ENCODE measurements around the gene KNOP1. TPM values are rescaled to one million over a fixed set of nuclear protein-coding genes. Genes with fewer than 3 reads are reported as not detected.

KNOP1 gene
- total RNA-seq, 4 donors from 2014 or later = 4.1 to 9.2 (median 5.5) TPM

- DNase-seq = no peak
- H3K36me3 ChIP-seq = peaks cover 0 to 24% of the 10 kb centered on the region in 2 donors
Measured at GRCh38 chr16:19706846-19707245, 11.2 kb downstream of the KNOP1 start.

GRCh38 chr16:19705843-19706242, 12.2 kb downstream of the KNOP1 start:
- peaks cover 0 to 34% of the 10 kb centered on the region in 2 donors for H3K36me3 ChIP-seq
- in situ Hi-C loops (cut with MboI; ENCODE audit: low sequenced_read_pairs in 4 of 4) (loop anchor here in 2 of 4 donors (10.0 kb wide), 2 partner anchors 169 to 179 kb away; partner anchors contain the start of gene GPRC5B (in 1 of the 2)), intact Hi-C loops (cut with DNase I; ENCODE audit: low total_unique reads) (no loop called here)

More at GRCh38 chr16:19706846-19707245, 11.2 kb downstream of the KNOP1 start:
- Histone ChIP-seq H3K4me1 (peaks cover 8 to 28% of the 10 kb centered on the region in 2 donors), H3K27me3 (no peaks in the 10 kb centered on the region), H3K4me3 (no peak overlapping the region), H3K27ac (peak overlapping the region; percentile 66 to 86 (median 82)), H3K9me3 (no peaks in the 10 kb centered on the region)
- in situ Hi-C loops (cut with MboI; ENCODE audit: low sequenced_read_pairs in 4 of 4) = loop anchor here in 2 of 4 donors (10.0 kb wide), 2 partner anchors 168 to 178 kb away; partner anchors contain the start of gene GPRC5B (in 1 of the 2)
- no peak for TF ChIP-seq POLR2A (IDR thresholded peaks at IDR 0.05)
- ATAC-seq = no peak
- intact Hi-C loops (cut with DNase I; ENCODE audit: low total_unique reads) = no loop called here

GRCh38 chr16:19705146-19705501, 12.9 kb downstream of the KNOP1 start:
- H3K9me3 ChIP-seq = no peaks in the 10 kb centered on the region
- TF ChIP-seq POLR2A (IDR thresholded peaks at IDR 0.05) (no peak), CTCF (IDR thresholded peaks at IDR 0.05 in 4 of 5, conservative IDR thresholded peaks at IDR 0.05 in 1 of 5) (no peak)
- peaks cover 8 to 40% of the 10 kb centered on the region in 2 donors for H3K4me1 ChIP-seq
- intact Hi-C loops (cut with DNase I; ENCODE audit: low total_unique reads) (no loop called here), in situ Hi-C loops (cut with MboI; ENCODE audit: low sequenced_read_pairs in 4 of 4) (loop anchor here in 2 of 4 donors (10.0 kb wide), 2 partner anchors 170 to 180 kb away; partner anchors contain the start of gene GPRC5B (in 1 of the 2))
- H3K4me3 ChIP-seq = no peak overlapping the region
- peak overlapping the region; percentile 66 to 86 (median 82) for H3K27ac ChIP-seq
- no peaks in the 10 kb centered on the region for H3K27me3 ChIP-seq
- no peak for ATAC-seq
- DNase-seq = no peak
- H3K36me3 ChIP-seq = peaks cover 0 to 34% of the 10 kb centered on the region in 2 donors

More at GRCh38 chr16:19705843-19706242, 12.2 kb downstream of the KNOP1 start:
- H3K4me3 ChIP-seq = no peak overlapping the region
- DNase-seq (no peak), ATAC-seq (no peak)
- no peaks in the 10 kb centered on the region for H3K27me3 ChIP-seq
- TF ChIP-seq CTCF (IDR thresholded peaks at IDR 0.05 in 4 of 5, conservative IDR thresholded peaks at IDR 0.05 in 1 of 5) (no peak), POLR2A (IDR thresholded peaks at IDR 0.05) (no peak)
- H3K4me1 ChIP-seq = peaks cover 8 to 33% of the 10 kb centered on the region in 2 donors
- H3K27ac ChIP-seq = peak overlapping the region; percentile 66 to 86 (median 82)
- no peaks in the 10 kb centered on the region for H3K9me3 ChIP-seq

- no peaks in the 10 kb centered on the region for H3K9me3 ChIP-seq
- H3K27me3 ChIP-seq = no peaks in the 10 kb centered on the region
- no peak for TF ChIP-seq POLR2A (IDR thresholded peaks at IDR 0.05)
- TF ChIP-seq CTCF (IDR thresholded peaks at IDR 0.05 in 4 of 5, conservative IDR thresholded peaks at IDR 0.05 in 1 of 5) = no peak
- intact Hi-C loops (cut with DNase I; ENCODE audit: low total_unique reads) = no loop called here
- DNase-seq (peak; percentile 30 to 64), ATAC-seq (peak; percentile 83 to 89)
- H3K36me3 ChIP-seq = peaks cover 0 to 34% of the 10 kb centered on the region in 2 donors
- H3K4me1 ChIP-seq = peaks cover 8 to 46% of the 10 kb centered on the region in 2 donors
- peak overlapping the region; percentile 66 to 86 (median 82) for H3K27ac ChIP-seq
- no peak overlapping the region for H3K4me3 ChIP-seq
- in situ Hi-C loops (cut with MboI; ENCODE audit: low sequenced_read_pairs in 4 of 4) = loop anchor here in 2 of 4 donors (10.0 kb wide), 2 partner anchors 170 to 180 kb away; partner anchors contain the start of gene GPRC5B (in 1 of the 2)
Measured at GRCh38 chr16:19704321-19705145, 13.5 kb downstream of the KNOP1 start.
